GM10847 (cell line): ENCODE measurements around the gene DAPK1.

Source experiments
- POLR2A ChIP-seq: IDR thresholded peaks from 2 replicates; pipeline ENCODE4 v1.6.1; 2011; ENCODE audit not compliant: insufficient read length; ENCODE audit errors: extremely low read depth

The DAPK1 gene

DNA sequence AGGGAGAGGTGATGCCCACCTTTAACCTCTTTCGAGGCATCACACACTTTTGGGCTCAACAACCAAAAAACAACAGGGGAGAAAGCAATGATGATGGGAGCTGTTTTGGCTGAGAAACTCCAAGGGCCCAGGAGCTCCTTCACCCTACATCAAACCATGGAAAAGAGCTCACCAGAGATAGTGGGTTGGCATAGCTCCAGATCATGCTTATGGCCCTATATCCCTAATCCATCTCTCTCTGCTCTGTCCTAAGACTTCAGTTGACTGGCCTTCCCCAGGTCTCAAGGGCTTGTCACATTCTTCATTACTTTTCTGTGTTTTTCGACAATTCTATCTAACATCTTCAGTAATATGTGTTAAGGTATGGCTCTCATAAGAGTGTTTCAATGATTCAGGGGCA, 222.5 kb downstream of the DAPK1 start:
- TF ChIP-seq POLR2A = no peak

DNA sequence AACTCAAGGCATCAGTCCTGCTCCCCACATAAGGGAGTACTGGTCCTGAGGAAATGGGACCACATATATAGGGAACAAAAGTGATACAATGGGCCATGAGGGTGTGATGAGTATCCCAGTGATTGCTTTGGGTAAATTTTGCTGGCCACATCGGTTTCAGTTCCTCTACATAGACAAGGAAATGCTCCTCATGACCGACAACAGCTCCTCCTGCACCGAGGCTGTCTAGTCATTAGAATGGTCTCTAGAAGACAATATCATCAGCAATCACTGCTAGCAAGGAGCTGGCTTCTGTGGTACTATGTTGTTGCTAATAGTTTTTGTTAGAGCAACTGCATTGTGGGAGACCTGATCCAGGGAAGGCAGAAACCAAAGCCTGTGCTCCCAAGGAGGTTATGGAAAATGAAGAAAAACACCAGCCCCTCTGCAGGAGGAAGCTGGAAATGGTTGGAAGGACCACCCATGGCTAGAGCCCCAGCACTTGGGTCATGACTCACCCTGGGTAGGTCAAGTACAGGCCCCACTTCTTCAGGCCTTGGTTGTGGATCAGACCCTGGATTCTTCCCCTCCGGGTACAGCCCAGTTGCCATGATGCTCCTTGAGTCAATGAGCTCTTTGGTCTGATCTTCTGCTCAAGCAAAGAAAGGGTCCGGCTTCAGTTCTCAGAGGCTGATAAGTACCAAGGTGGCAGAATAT, 224.9 kb downstream of the DAPK1 start:
- TF ChIP-seq POLR2A = no peak

DNA sequence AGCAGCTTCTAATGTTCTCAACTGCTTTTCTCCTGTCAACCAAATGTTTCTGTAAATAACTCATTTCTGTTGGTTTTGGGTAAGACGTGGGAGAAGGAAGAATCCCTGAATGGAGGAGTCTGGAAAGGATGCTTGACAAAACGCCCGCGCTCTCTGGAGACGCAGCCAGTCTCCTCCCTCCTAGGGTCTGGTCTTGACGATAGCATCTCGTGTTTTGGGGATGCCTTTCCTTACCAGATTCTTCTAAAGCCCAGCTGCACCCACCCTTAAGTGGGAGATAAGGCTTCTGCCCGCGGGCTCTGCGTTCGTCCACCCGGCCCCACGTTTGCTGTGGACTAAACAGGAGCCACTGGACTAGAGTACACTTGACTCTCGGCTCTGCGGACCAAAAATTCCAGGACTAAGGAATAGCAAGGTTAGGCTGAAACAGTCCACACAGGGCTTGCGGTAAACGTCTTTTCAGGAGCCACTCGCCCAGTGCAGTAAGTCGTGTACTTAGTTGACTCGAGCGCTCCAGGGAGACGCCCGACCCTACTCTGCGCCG, 227.8 kb downstream of the DAPK1 start:
- no peak for TF ChIP-seq POLR2A

DNA sequence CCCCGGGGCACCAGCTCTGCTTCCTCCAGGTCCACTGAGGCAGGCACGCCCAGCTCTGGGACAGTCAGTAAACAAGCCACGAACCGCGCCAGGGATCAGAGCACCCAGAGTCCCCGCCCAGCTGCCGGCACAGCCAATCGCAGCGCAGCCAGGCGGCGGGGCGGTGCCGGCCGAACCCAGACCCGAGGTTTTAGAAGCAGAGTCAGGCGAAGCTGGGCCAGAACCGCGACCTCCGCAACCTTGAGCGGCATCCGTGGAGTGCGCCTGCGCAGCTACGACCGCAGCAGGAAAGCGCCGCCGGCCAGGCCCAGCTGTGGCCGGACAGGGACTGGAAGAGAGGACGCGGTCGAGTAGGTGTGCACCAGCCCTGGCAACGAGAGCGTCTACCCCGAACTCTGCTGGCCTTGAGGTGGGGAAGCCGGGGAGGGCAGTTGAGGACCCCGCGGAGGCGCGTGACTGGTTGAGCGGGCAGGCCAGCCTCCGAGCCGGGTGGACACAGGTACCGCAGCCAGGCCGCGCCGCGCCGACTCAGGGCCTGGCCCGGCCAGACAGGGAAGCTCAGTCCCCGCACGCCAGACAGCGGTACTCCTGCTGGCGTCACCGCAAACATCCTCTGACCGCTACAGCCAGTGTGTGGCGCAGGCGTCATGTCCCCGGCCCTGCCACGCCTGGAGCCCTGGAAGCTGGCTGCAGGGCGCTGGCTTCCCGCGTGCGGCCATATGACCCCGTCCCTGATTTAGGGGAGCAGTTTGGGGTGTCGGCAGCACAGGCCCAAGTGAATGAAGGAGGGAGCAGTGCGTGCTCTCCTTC, 228.4 kb downstream of the DAPK1 start, which contains the start of gene CTSL:
Gene CTSL, plus strand, starts transcription at position 220 of the 810 bp plus-strand sequence. CDS start 1,485 bp downstream, outside the sequence.
- TF ChIP-seq POLR2A = no peak

DNA sequence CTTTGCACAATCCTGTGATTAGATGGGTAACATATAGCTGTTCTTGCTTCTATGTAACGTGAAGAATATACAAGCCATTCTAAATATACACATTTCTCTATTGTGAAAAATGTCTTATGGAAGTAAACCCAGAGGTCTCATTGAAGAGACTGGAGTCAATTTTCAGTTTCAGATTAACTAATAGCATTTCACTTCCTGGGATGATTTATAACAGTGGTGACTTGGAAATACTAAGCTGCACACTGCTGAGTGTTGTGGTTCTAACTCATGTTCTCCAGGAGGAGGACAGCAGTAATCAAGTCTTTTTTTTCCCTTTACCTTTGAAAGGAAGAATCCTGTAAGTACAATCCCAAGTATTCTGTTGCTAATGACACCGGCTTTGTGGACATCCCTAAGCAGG, 231.6 kb downstream of the DAPK1 start:
- no peak for TF ChIP-seq POLR2A

- TF ChIP-seq POLR2A = no peak
Measured at GRCh38 chr9:87731321-87731720, 233.7 kb downstream of the DAPK1 start.

GRCh38 chr9:87732344-87732743, 234.7 kb downstream of the DAPK1 start:
- TF ChIP-seq POLR2A = no peak

GRCh38 chr9:87732756-87733155, 235.1 kb downstream of the DAPK1 start:
- no peak for TF ChIP-seq POLR2A

DNA sequence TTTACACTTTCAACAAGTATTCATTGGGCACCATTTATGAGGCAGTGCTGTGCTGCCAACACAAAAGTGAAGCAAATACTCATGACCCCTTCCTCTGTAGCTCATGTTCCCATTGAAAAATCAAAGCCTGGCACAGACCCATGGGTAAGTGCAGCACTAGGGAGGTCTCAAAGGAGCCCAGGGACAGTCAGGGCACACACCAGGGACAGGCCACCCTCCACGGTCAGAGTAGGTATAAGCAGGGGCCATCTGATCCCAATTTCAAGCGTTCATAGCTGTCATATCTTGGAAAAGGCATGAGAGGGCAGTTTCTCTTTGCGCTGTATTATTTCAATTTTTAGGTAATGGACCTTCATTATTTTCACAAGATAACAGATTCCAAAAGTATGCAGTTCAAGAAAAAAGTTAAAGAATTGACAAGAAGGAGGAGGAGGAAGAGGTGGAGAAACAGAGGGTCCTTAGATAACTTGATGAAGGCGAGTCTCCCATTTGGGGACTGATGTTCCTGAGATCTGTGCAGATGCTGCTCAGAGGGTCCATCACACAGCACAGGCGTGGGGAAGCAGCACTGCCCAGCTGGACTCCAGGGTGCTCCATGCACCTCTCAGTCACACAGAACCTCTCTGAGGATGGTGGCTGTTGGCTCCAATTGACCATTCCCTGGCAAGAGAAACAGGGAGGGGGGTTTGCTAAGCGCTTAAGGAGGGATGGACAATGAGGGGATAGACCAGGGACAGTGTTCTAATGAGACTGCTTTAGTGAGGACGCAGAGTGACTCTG, 235.8 kb downstream of the DAPK1 start:
- no peak for TF ChIP-seq POLR2A

- no peak for TF ChIP-seq POLR2A
Measured at GRCh38 chr9:87734106-87734505, 236.4 kb downstream of the DAPK1 start.

DNA sequence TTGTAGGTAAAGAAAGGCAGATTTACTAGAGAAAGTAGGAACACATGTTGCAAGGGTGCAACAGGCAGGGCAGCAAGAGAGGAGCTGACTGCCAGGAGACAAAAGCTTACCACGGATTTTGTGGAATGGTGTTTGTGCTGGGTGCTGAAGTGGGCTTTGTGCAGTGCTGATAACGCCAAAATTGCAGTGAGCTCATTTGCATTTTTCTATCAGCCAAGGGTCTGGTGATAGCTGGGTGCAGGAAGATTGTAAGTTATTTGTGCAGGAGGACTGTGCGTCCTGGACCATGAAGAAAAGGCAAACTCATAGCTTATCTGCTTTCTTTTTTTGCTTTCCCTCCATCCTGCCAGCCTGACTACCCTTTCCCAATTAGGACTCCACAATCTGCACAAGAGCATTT, 241.9 kb downstream of the DAPK1 start:
- TF ChIP-seq POLR2A = no peak

DNA sequence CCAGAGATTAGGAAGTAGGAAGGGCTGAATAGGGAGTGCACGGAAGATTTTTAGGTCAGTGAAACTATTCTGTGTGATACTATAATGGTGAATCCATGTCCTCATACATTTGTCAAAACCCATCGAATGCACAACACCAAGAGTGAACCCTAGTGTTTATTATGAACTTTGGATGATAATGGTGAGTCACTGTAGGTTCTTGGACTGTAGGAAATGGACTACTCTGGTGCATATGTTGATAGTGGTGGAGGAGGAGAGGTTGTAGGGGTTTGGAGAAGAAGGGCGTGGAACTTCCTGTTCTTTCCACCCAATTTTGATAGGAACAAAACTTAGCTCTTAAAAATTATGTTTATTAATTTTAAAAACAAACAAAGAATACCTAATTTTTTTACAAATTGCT, 242.5 kb downstream of the DAPK1 start:
- TF ChIP-seq POLR2A = no peak

DNA sequence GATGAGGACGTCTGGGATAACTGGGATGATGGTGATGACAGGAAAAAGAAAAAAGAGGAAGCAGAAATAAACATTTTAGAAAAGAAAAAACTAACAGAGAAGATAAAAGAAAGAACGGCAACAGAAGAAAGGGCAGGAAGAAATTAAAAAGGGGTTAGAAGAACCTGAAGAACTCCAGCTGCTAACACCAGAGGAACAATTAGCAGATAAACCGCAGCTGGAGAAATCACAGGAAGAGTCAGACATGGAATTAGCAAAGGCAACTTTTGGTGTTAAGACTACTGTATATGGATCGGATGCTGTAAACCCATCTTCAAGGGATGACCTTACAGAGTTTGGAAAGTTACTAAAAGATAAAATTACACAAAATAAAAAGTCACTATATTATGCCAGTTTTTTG, 243.7 kb downstream of the DAPK1 start:
- TF ChIP-seq POLR2A = no peak

- TF ChIP-seq POLR2A = no peak
Measured at GRCh38 chr9:87741891-87742290, 244.2 kb downstream of the DAPK1 start.

DNA sequence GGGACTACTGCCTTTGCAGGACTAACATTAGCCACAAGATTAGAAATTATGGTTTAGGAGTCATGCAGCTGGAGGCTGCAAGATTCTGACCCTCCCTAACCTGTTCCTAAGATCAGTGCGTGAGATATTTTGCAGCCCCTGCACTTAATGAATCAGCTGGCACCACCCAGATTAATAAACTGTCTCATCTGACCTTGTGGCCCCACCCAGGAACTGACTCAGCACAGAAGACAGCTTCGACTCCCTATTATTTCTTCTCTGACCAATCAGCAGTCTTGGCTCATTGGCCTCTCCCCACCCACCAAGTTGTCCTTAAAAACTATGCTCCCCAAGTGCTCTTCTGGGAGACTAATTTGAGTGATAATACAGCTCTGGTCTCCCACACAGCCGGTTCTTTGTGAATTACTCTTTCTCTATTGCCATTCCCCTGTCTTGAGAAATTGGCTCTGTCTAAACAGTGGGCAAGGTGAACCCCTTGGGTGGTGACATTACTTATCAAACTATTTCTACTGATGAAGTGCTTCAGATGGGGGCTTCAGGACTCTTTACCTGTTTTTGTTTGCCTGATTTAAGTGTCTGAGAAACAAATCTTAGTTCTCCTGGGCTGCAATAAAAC, 245.3 kb downstream of the DAPK1 start:
- no peak for TF ChIP-seq POLR2A
